HepG2 (cell line): ENCODE results near the gene NELFB. TPM values are rescaled to one million over a fixed set of nuclear protein-coding genes. Genes with fewer than 3 reads are reported as not detected.
A peak's percentile ranks its signal among the peaks of the same experiment; 100 is the strongest.

Experiments
- ELF3 ChIP-seq: IDR thresholded peaks from 2 replicates; pipeline ENCODE4 v1.6.1; 2016; ENCODE audit warnings: missing genetic modification reagents, missing compliant biosample characterization
- FOXO1 ChIP-seq: sonication (generic); formaldehyde crosslinking; IDR thresholded peaks from 2 replicates; pipeline ENCODE4 v1.4.0; 2020; ENCODE audit warnings: missing genetic modification reagents
- HCFC1 ChIP-seq: fragments of 150-350 bp; IDR thresholded peaks from 2 replicates; pipeline ENCODE4 v1.6.1; 2014; ENCODE audit warnings: low read depth, low read length
- MEIS1 ChIP-seq: sonication (generic); formaldehyde crosslinking; IDR thresholded peaks from 2 replicates; pipeline ENCODE4 v1.9.0; 2021; ENCODE audit warnings: mild to moderate bottlenecking, missing genetic modification reagents, moderate library complexity, borderline replicate concordance
- NR2F1 ChIP-seq, 2 experiments: fragments of 450-650 bp in 1 of 2; formaldehyde crosslinking in 1 of 2; IDR thresholded peaks; 2 replicates each; pipeline versions ENCODE4 v1.5.0 to v1.6.1; 2016 to 2020; ENCODE audit warnings: mild to moderate bottlenecking in 1 of 2, missing compliant biosample characterization in 1 of 2, missing genetic modification reagents in 1 of 2, moderate library complexity in 1 of 2
- PCBP1 ChIP-seq: fragments of 200-400 bp; formaldehyde crosslinking; IDR thresholded peaks from 2 replicates; pipeline ENCODE4 v1.6.1; 2017; ENCODE audit warnings: mild to moderate bottlenecking, low read depth, low read length, borderline replicate concordance
- POLR2G ChIP-seq: fragments of 200-400 bp; formaldehyde crosslinking; IDR thresholded peaks from 2 replicates; pipeline ENCODE4 v1.6.1; 2018; ENCODE audit warnings: mild to moderate bottlenecking, low read depth, low read length, moderate library complexity
- RBFOX2 ChIP-seq: fragments of 200-400 bp; formaldehyde crosslinking; IDR thresholded peaks from 2 replicates; pipeline ENCODE4 v1.6.1; 2017; ENCODE audit warnings: low read depth, mild to moderate bottlenecking, low read length
- SMC3 ChIP-seq: IDR thresholded peaks from 2 replicates; pipeline ENCODE4 v1.6.1; 2011; ENCODE audit warnings: low read length, improper control_type of control experiment
- SOX13 ChIP-seq, 3 experiments: fragments of 450-650 bp in 1 of 3; sonication (generic) in 1 of 3; formaldehyde crosslinking in 1 of 3; IDR thresholded peaks in 2 of 3; conservative IDR thresholded peaks in 1 of 3; 2 replicates each; pipeline versions ENCODE4 v1.5.0 to v1.6.1; 2016 to 2020; ENCODE audit warnings: antibody characterized with exemption in 1 of 3, mild to moderate bottlenecking in 1 of 3, missing compliant biosample characterization in 1 of 3, missing genetic modification reagents in 1 of 3, moderate library complexity in 1 of 3
- STAG1 ChIP-seq: sonication (generic); formaldehyde crosslinking; IDR thresholded peaks from 2 replicates; pipeline ENCODE4 v1.4.0; 2020; ENCODE audit warnings: missing genetic modification reagents
- ZBTB20 ChIP-seq: sonication (generic); formaldehyde crosslinking; IDR thresholded peaks from 2 replicates; pipeline ENCODE4 v1.8.1; 2023; ENCODE audit warnings: missing genetic modification reagents, low read depth, mild to moderate bottlenecking, borderline replicate concordance
- ZNF160 ChIP-seq: sonication (generic); formaldehyde crosslinking; IDR thresholded peaks from 2 replicates; pipeline ENCODE4 v1.8.0; 2022; ENCODE audit warnings: mild to moderate bottlenecking, inconsistent platforms, missing genetic modification reagents
- ZNF605 ChIP-seq: sonication (generic); formaldehyde crosslinking; IDR thresholded peaks from 2 replicates; pipeline ENCODE4 v1.8.0; 2022; ENCODE audit warnings: mild to moderate bottlenecking, missing genetic modification reagents
- ZNF615 ChIP-seq: sonication (generic); formaldehyde crosslinking; IDR thresholded peaks from 2 replicates; pipeline ENCODE4 v1.5.0; 2020; ENCODE audit warnings: mild to moderate bottlenecking, missing genetic modification reagents, borderline replicate concordance
- polyA plus RNA-seq, 8 experiments: library from polyadenylated mRNA; depleted of rRNA in 3 of 8; stranded (reverse) in 7 of 8; unstranded in 1 of 8; fragments of >200 nt; fragmentation: Illumina TruSeq in 4 of 8; extraction: Trizol in 4 of 8; gene quantifications; 2 replicates each; pipeline versions ENCODE4 v1.2.1 to v1.2.3, GENCODE V29; 2011 to 2016; ENCODE audit warnings: low read depth in 4 of 8, missing spikeins in 1 of 8, mixed read lengths in 1 of 8; ENCODE audit not compliant: insufficient read depth in 1 of 8
- total RNA-seq, 5 experiments: library from RNA; depleted of rRNA; stranded (reverse); fragments of >200 nt; fragmentation: Illumina TruSeq; extraction: Trizol; gene quantifications; 2 replicates each; pipeline ENCODE4 v1.2.3, GENCODE V29; 2016; ENCODE audit warnings: low read depth in 1 of 5
- TF ChIP-seq, protein P1 (sequence below): sonication (generic); formaldehyde crosslinking; IDR thresholded peaks from 2 replicates; pipeline ENCODE4 v1.4.0; 2020; ENCODE audit warnings: missing genetic modification reagents
- TF ChIP-seq, protein P2 (sequence below): sonication (generic); formaldehyde crosslinking; IDR thresholded peaks from 2 replicates; pipeline ENCODE4 v1.5.0; 2020; ENCODE audit warnings: missing genetic modification reagents
- TF ChIP-seq, protein P3 (sequence below): sonication (generic); formaldehyde crosslinking; IDR thresholded peaks from 2 replicates; pipeline ENCODE4 v1.4.0; 2020; ENCODE audit warnings: missing genetic modification reagents, mild to moderate bottlenecking, borderline replicate concordance
- TF ChIP-seq, protein P4 (sequence below): sonication (generic); formaldehyde crosslinking; IDR thresholded peaks from 2 replicates; pipeline ENCODE4 v1.8.0; 2022; ENCODE audit warnings: missing genetic modification reagents, mild to moderate bottlenecking, moderate library complexity, borderline replicate concordance
- TF ChIP-seq, protein P5 (sequence below): sonication (generic); formaldehyde crosslinking; IDR thresholded peaks from 2 replicates; pipeline ENCODE4 v1.5.1; 2020; ENCODE audit warnings: mild to moderate bottlenecking, missing genetic modification reagents, moderate library complexity

The NELFB gene
- total and polyA plus RNA-seq, 2 of the 13 experiments (the other 11 are each of a cell fraction or from before 2014, with no cell fraction given) = 26.5 to 45.8 TPM

DNA sequence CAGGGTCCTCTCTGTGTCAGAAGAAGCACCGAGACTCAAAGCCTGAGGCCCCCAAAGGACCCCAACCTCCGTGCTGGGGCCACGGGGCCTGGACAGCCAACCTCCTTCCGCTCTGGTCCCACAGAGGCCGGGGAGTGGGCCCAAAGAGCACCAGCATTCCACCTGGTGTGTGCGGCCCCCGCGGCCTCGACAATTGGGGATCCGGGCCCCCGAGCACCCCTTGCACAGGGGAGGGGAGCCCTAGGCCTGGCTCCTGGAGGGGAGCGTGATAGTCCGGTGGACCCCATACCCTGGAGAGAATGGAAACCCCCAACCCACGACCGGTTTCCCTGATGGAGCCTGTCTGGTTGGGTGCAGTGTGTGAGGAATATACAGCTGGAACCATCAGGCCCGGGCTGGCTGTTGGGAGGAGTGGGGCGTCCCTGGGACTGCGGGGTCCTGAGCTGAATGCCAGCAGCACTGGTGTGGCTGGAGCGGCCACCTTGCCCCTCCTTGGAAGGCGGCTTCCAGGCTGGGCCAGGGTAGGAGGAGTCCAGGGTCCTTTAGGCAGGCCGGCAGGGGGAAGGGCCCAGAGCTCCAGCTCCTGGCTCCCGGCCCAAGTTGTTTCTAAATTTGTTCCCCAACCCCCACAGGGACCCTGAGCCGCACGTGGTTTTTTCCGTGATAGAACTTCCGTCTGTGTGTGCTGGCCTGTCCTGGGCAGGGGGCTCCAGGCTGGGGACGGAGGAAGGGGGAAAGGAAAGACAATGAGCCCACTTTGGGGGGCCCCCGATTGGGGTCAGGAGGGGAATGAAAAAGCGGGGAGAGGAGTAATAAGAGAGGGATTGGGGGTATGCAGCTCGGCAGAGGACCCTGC lies 21.6 kb downstream of the NELFB start (continued):
- TF ChIP-seq, protein P1, sequence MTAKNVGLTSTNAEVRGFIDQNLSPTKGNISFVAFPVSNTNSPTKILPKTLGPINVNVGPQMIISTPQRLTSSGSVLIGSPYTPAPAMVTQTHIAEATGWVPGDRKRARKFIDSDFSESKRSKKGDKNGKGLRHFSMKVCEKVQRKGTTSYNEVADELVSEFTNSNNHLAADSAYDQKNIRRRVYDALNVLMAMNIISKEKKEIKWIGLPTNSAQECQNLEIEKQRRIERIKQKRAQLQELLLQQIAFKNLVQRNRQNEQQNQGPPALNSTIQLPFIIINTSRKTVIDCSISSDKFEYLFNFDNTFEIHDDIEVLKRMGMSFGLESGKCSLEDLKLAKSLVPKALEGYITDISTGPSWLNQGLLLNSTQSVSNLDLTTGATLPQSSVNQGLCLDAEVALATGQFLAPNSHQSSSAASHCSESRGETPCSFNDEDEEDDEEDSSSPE = no peak
- TF ChIP-seq SMC3 = no peak
- TF ChIP-seq HCFC1 = no peak
- no peak for TF ChIP-seq SOX13 (IDR thresholded peaks at IDR 0.05)
- no peak for TF ChIP-seq SOX13 (CRISPR knock-in tag; conservative IDR thresholded peaks at IDR 0.05 in 1 of 2, IDR thresholded peaks at IDR 0.05 in 1 of 2)
- TF ChIP-seq FOXO1 (CRISPR knock-in tag) = no peak; the same call in 1 of the 2 replicates
- TF ChIP-seq ELF3 (CRISPR knock-in tag) = no peak
- no peak for TF ChIP-seq RBFOX2
- no peak for TF ChIP-seq STAG1 (CRISPR knock-in tag)
- TF ChIP-seq ZBTB20 (CRISPR knock-in tag) = peak; percentile 10; the same call in 1 of the 2 replicates
- no peak for TF ChIP-seq POLR2G
- TF ChIP-seq, protein P2, sequence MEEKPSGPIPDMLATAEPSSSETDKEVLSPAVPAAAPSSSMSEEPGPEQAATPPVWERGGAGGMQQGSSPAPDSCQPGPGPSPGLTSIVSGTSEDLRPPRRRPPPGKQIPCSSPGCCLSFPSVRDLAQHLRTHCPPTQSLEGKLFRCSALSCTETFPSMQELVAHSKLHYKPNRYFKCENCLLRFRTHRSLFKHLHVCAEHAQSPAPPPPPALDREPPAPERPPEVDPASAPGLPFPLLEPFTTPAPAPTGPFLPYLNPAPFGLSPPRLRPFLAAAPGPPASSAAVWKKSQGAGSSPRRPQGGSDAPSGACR = no peak
- no peak for TF ChIP-seq ZNF605
- TF ChIP-seq PCBP1 = no peak
- TF ChIP-seq, protein P3, sequence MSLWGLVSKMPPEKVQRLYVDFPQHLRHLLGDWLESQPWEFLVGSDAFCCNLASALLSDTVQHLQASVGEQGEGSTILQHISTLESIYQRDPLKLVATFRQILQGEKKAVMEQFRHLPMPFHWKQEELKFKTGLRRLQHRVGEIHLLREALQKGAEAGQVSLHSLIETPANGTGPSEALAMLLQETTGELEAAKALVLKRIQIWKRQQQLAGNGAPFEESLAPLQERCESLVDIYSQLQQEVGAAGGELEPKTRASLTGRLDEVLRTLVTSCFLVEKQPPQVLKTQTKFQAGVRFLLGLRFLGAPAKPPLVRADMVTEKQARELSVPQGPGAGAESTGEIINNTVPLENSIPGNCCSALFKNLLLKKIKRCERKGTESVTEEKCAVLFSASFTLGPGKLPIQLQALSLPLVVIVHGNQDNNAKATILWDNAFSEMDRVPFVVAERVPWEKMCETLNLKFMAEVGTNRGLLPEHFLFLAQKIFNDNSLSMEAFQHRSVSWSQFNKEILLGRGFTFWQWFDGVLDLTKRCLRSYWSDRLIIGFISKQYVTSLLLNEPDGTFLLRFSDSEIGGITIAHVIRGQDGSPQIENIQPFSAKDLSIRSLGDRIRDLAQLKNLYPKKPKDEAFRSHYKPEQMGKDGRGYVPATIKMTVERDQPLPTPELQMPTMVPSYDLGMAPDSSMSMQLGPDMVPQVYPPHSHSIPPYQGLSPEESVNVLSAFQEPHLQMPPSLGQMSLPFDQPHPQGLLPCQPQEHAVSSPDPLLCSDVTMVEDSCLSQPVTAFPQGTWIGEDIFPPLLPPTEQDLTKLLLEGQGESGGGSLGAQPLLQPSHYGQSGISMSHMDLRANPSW (CRISPR knock-in tag) = no peak
- no peak for TF ChIP-seq NR2F1 (CRISPR knock-in tag; IDR thresholded peaks at IDR 0.05)
- peak; percentile 64; the same call in 1 of the 2 replicates for TF ChIP-seq ZNF615 (CRISPR knock-in tag)
- TF ChIP-seq MEIS1 (CRISPR knock-in tag) = no peak
- TF ChIP-seq ZNF160 (CRISPR knock-in tag) = no peak; the same call in 1 of the 2 replicates
- TF ChIP-seq, protein P4, sequence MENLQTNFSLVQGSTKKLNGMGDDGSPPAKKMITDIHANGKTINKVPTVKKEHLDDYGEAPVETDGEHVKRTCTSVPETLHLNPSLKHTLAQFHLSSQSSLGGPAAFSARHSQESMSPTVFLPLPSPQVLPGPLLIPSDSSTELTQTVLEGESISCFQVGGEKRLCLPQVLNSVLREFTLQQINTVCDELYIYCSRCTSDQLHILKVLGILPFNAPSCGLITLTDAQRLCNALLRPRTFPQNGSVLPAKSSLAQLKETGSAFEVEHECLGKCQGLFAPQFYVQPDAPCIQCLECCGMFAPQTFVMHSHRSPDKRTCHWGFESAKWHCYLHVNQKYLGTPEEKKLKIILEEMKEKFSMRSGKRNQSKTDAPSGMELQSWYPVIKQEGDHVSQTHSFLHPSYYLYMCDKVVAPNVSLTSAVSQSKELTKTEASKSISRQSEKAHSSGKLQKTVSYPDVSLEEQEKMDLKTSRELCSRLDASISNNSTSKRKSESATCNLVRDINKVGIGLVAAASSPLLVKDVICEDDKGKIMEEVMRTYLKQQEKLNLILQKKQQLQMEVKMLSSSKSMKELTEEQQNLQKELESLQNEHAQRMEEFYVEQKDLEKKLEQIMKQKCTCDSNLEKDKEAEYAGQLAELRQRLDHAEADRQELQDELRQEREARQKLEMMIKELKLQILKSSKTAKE (CRISPR knock-in tag) = no peak; the same call in 1 of the 2 replicates
- TF ChIP-seq, protein P5, sequence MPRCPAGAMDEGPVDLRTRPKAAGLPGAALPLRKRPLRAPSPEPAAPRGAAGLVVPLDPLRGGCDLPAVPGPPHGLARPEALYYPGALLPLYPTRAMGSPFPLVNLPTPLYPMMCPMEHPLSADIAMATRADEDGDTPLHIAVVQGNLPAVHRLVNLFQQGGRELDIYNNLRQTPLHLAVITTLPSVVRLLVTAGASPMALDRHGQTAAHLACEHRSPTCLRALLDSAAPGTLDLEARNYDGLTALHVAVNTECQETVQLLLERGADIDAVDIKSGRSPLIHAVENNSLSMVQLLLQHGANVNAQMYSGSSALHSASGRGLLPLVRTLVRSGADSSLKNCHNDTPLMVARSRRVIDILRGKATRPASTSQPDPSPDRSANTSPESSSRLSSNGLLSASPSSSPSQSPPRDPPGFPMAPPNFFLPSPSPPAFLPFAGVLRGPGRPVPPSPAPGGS (CRISPR knock-in tag) = no peak; the same call in 1 of the 2 replicates
